GM12891 (cell line): Measurements from ENCODE around the gene TPRG1L.

Source experiments
- DNase-seq: peaks from one replicate; pipeline ENCODE4 v3.0.0; 2011; ENCODE audit warnings: low spot score; ENCODE audit not compliant: insufficient read length
- FAIRE-seq: peaks from 2 replicates; lab custom pipeline; 2011; peaks lifted over from hg19 to GRCh38; lab: Jason Lieb, UNC
- PAX5 ChIP-seq: IDR thresholded peaks from 2 replicates; pipeline ENCODE4 v1.6.1; 2011; ENCODE audit warnings: low read length, moderate library complexity, mild to moderate bottlenecking; ENCODE audit not compliant: insufficient read depth, severe bottlenecking
- POLR2A ChIP-seq: IDR thresholded peaks from 2 replicates; pipeline ENCODE4 v1.6.1; 2011; ENCODE audit warnings: low read depth, low read length, control low read depth
- POLR2AphosphoS5 ChIP-seq: IDR thresholded peaks from 2 replicates; pipeline ENCODE4 v1.6.1; 2011; ENCODE audit warnings: low read depth, low read length, control low read depth
- POU2F2 ChIP-seq: IDR thresholded peaks from 2 replicates; pipeline ENCODE4 v1.6.1; 2011; ENCODE audit warnings: low read depth, mild to moderate bottlenecking, control low read depth, low read length, moderate library complexity
- SPI1 ChIP-seq: IDR thresholded peaks from 2 replicates; pipeline ENCODE4 v1.6.1; 2011; ENCODE audit warnings: low read depth, low read length, control low read depth
- TAF1 ChIP-seq: IDR thresholded peaks from 2 replicates; pipeline ENCODE4 v1.6.1; 2011; ENCODE audit warnings: low read depth, low read length, control low read depth

Gene TPRG1L

GRCh38 chr1:3594706-3595377, 30.0 kb upstream of the TPRG1L start:
- DNase-seq (no peak), FAIRE-seq (no peak)
- no peak for TF ChIP-seq POLR2AphosphoS5
- no peak for TF ChIP-seq POLR2A
- no peak for TF ChIP-seq POU2F2
- no peak for TF ChIP-seq PAX5
- TF ChIP-seq SPI1 = no peak
- no peak for TF ChIP-seq TAF1

- no peak for DNase-seq
- FAIRE-seq = no peak
- TF ChIP-seq TAF1 = no peak
- TF ChIP-seq POLR2AphosphoS5 = no peak
- TF ChIP-seq PAX5 = no peak
- no peak for TF ChIP-seq POU2F2
- TF ChIP-seq POLR2A = no peak
Measured at GRCh38 chr1:3595949-3596348, 28.9 kb upstream of the TPRG1L start.

GRCh38 chr1:3596663-3597598, 27.9 kb upstream of the TPRG1L start:
- DNase-seq (no peak), FAIRE-seq (no peak)
- TF ChIP-seq SPI1 (no peak), POLR2A (no peak), TAF1 (no peak), POLR2AphosphoS5 (no peak), POU2F2 (no peak), PAX5 (no peak)

GRCh38 chr1:3597599-3597964, 27.2 kb upstream of the TPRG1L start:
- DNase-seq (no peak), FAIRE-seq (no peak)
- TF ChIP-seq SPI1 = no peak
- no peak for TF ChIP-seq POLR2A
- TF ChIP-seq PAX5 = no peak
- no peak for TF ChIP-seq POLR2AphosphoS5
- no peak for TF ChIP-seq TAF1
- TF ChIP-seq POU2F2 = no peak

GRCh38 chr1:3598051-3598491, 26.7 kb upstream of the TPRG1L start:
- DNase-seq (no peak), FAIRE-seq (no peak)
- TF ChIP-seq POLR2A (no peak), POU2F2 (no peak), PAX5 (no peak), POLR2AphosphoS5 (no peak), TAF1 (no peak), SPI1 (no peak)

- TF ChIP-seq POU2F2 = no peak
- DNase-seq = no peak
- no peak for FAIRE-seq
Measured at GRCh38 chr1:3598522-3599285, 26.1 kb upstream of the TPRG1L start.

GRCh38 chr1:3599286-3599811, 25.5 kb upstream of the TPRG1L start:
- no peak for FAIRE-seq
- TF ChIP-seq POLR2AphosphoS5 (no peak), POU2F2 (no peak), POLR2A (no peak), TAF1 (no peak), SPI1 (no peak), PAX5 (no peak)
- no peak for DNase-seq

- no peak for DNase-seq
- TF ChIP-seq POU2F2 (no peak), POLR2A (no peak), SPI1 (no peak), TAF1 (no peak), PAX5 (no peak), POLR2AphosphoS5 (no peak)
- FAIRE-seq = no peak
Measured at GRCh38 chr1:3599816-3600215, 25.0 kb upstream of the TPRG1L start.

GRCh38 chr1:3600354-3600753, 24.5 kb upstream of the TPRG1L start:
- TF ChIP-seq POU2F2 (no peak), PAX5 (no peak), POLR2A (no peak), TAF1 (no peak), POLR2AphosphoS5 (no peak), SPI1 (no peak)
- DNase-seq (no peak), FAIRE-seq (no peak)
